SK-N-MC (cell line): ENCODE data around the gene TFEB.

Source experiments
- EZH2 ChIP-seq: fragments of 200-600 bp; sonication (generic); IDR thresholded peaks from one replicate; pipeline ENCODE4 v1.6.1; 2017; ENCODE audit warnings: antibody characterized with exemption
- FOXP2 ChIP-seq: optimal IDR thresholded peaks from 2 replicates; pipeline ENCODE3; 2011; ENCODE audit warnings: mild to moderate bottlenecking, moderate library complexity; ENCODE audit not compliant: insufficient read depth; ENCODE audit errors: extremely low read length, control extremely low read depth
- POLR2AphosphoS5 ChIP-seq: IDR thresholded peaks from 2 replicates; pipeline ENCODE4 v1.6.1; 2012; ENCODE audit warnings: mild to moderate bottlenecking, low read depth, low read length, borderline replicate concordance

DNA sequence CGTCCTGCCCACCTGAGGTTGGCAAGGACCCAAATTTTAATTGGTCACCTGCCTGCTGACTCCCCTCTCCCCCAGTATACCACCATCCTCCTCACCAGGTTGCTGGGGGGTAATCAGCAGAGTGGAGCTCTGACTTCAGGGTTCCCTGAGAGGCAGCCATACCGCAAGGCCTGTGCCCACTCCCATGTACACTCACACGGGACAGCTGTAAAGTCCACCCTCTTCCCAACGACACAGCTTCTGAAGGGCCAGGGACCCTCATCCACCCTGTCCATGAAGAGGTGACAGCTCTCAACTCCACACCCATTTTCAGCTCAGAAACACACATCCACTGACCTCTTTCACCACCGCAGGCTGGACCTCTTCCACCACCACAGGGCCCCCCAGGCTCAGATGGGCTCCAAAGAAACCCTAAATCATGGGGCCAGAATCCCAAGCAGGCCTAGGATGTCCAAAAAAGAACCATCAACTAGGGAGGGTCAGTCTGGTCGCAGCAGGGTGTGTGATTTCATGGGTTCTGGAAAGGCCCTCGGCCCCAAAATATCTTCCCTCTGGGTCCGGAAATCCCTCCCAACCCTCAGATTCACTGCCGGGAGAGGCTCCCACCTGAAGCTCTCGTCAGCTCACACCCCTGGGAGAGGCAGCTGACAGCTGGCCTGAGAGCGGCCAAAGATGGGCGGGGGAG is 30.0 kb downstream of the TFEB start:
- TF ChIP-seq EZH2, result no peak
- no peak for TF ChIP-seq POLR2AphosphoS5
- no peak for TF ChIP-seq FOXP2
